ENCODE measurements around the gene DCC. TPM values are rescaled to one million over a fixed set of nuclear protein-coding genes. Genes with fewer than 3 reads are reported as not detected.
A peak's percentile ranks its signal among the peaks of the same experiment; 100 is the strongest.

The DCC gene
- total and polyA plus RNA-seq, 11 donors: 0.02 TPM; not detected in 10

DNA sequence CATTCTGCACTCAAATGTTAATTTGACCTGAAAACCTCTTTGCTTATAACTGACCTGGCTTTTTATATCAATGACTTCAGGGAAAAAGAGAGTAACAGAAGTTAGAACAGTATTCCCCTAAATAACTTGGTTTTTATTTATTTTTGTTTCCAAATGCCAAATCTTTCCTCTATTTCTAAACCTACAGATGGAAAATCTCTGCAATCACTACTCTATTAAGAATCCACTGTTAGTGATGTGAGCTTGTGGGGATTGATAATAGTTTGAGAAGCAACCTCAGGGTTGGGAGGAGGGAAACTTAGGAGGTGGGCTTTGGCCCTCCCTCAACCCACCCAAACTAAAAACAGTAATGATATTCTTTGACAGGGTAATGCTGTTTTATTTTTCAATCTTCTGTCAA lies 351.8 kb downstream of the DCC start:
- Histone ChIP-seq H3K4me3 (no peak overlapping the region), H3K27ac (no peak overlapping the region), H3K36me3 (no peaks in the 10 kb centered on the region), H3K4me1 (no peaks in the 10 kb centered on the region), H3K27me3 (peaks cover 0 to 3% (median 0%) of the 10 kb centered on the region in 9 donors), H3K9me3 (no peaks in the 10 kb centered on the region)
- no peak for DNase-seq
- no peak for TF ChIP-seq POLR2A (IDR thresholded peaks at IDR 0.05)
- TF ChIP-seq, protein P1, sequence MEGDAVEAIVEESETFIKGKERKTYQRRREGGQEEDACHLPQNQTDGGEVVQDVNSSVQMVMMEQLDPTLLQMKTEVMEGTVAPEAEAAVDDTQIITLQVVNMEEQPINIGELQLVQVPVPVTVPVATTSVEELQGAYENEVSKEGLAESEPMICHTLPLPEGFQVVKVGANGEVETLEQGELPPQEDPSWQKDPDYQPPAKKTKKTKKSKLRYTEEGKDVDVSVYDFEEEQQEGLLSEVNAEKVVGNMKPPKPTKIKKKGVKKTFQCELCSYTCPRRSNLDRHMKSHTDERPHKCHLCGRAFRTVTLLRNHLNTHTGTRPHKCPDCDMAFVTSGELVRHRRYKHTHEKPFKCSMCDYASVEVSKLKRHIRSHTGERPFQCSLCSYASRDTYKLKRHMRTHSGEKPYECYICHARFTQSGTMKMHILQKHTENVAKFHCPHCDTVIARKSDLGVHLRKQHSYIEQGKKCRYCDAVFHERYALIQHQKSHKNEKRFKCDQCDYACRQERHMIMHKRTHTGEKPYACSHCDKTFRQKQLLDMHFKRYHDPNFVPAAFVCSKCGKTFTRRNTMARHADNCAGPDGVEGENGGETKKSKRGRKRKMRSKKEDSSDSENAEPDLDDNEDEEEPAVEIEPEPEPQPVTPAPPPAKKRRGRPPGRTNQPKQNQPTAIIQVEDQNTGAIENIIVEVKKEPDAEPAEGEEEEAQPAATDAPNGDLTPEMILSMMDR (IDR thresholded peaks at IDR 0.05): no peak
- intact Hi-C loops (cut with DNase I): no loop called here
- no peak for ATAC-seq

DNA sequence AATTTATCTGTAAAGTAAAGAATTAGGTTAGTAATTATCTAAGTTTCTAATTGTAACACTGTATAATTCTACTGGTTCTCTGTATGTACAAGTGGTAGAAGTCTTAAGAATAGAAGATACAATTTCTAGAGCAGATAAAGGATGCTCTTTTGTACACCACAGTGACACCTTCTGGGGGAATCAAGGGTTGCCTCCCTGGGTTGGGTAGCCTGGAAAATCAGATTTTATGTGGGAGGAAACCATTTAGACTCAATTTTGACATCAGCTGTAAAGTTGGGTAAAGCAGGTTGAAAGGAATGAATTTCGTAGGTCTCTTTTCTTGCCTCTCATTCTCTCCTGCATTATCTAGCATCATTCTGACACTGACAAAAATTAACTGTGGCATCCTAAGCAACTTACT lies 354.8 kb downstream of the DCC start:
- Histone ChIP-seq H3K36me3 (no peaks in the 10 kb centered on the region), H3K4me3 (no peak overlapping the region), H3K27me3 (no peaks in the 10 kb centered on the region), H3K9me3 (peaks cover 0 to 3% (median 0%) of the 10 kb centered on the region in 12 donors), H3K4me1 (no peaks in the 10 kb centered on the region), H3K27ac (no peak overlapping the region)
- no peak for TF ChIP-seq POLR2A (IDR thresholded peaks at IDR 0.05)
- TF ChIP-seq, protein P1 (IDR thresholded peaks at IDR 0.05): peak in 1 of 12 donors; percentile 6
- WGBS, 4 donors: 70 to 80% (median 74%) methylated on average over 1 of the region's 1 CpG
- DNase-seq (no peak), ATAC-seq (no peak)
- intact Hi-C loops (cut with DNase I): no loop called here

- no peak overlapping the region for H3K27ac ChIP-seq
- peaks cover 0 to 3% (median 0%) of the 10 kb centered on the region in 12 donors for H3K9me3 ChIP-seq
- intact Hi-C loops (cut with DNase I): no loop called here
- no peaks in the 10 kb centered on the region for H3K4me1 ChIP-seq
- H3K27me3 ChIP-seq: no peaks in the 10 kb centered on the region
- no peak overlapping the region for H3K4me3 ChIP-seq
- H3K36me3 ChIP-seq: no peaks in the 10 kb centered on the region
- TF ChIP-seq POLR2A (IDR thresholded peaks at IDR 0.05): no peak
- TF ChIP-seq, protein P1 (IDR thresholded peaks at IDR 0.05): no peak
- no peak for DNase-seq
- WGBS, 4 donors: 82 to 91% (median 86%) methylated on average over 9 of the region's 9 CpGs
- no peak for ATAC-seq
Measured at GRCh38 chr18:52700116-52700515, 360.1 kb downstream of the DCC start.

DNA sequence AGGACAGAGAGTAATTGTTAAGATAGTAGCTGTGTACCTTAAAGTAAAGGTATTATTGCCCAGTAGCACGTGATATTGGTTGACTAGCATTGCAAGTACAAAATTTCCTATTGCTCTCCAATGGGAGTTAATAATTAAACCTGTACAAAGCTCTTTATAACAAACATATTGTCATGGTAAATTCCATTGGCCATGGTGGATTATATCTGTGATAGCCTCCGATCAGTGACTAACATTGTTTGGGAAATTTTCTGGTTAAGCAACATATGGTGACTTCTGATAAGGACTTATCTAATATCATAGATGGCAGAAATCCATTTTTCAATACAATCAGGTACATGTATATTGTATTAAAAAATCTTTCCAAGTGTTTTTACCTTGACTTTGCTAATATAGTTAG lies 360.8 kb downstream of the DCC start:
- Histone ChIP-seq H3K27ac (no peak overlapping the region), H3K9me3 (peaks cover 0 to 3% (median 0%) of the 10 kb centered on the region in 12 donors), H3K4me1 (no peaks in the 10 kb centered on the region), H3K4me3 (no peak overlapping the region), H3K36me3 (no peaks in the 10 kb centered on the region), H3K27me3 (no peaks in the 10 kb centered on the region)
- 61 to 75% (median 63%) methylated on average over 2 of the region's 2 CpGs for WGBS, 4 donors
- no peak for DNase-seq
- TF ChIP-seq POLR2A (IDR thresholded peaks at IDR 0.05): no peak
- TF ChIP-seq, protein P1 (IDR thresholded peaks at IDR 0.05): no peak
- intact Hi-C loops (cut with DNase I): no loop called here
- no peak for ATAC-seq
